GM18508 (cell line): ENCODE results near the gene PLEKHF1.
"Not testable (repeated sequence)": the region's sequence is repeated elsewhere in the genome, so short reads cannot be mapped to it uniquely, and the experiment has no call there.

ENCODE experiments used
- ATAC-seq: cut with Tn5 transposase; IDR thresholded peaks from one replicate; pipeline ENCODE4 v1.9.1; 2021; ENCODE audit warnings: moderate number of reproducible peaks; ENCODE audit not compliant: insufficient read depth, unreplicated experiment

Gene PLEKHF1

DNA sequence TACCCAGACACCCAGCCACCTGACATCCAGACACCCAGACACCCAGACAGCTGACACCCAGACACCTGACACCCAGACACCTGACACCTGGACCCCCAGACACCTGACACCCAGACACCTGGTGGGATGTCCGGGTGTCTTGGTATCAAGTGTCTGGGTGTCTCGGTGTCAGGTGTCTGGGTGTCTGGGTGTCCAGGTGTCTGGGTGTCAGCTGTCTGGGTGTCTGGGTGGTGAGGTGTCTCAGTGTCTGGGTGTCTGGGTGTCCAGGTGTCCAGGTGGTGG, 31.2 kb downstream of the PLEKHF1 start:
- ATAC-seq = no peak

DNA sequence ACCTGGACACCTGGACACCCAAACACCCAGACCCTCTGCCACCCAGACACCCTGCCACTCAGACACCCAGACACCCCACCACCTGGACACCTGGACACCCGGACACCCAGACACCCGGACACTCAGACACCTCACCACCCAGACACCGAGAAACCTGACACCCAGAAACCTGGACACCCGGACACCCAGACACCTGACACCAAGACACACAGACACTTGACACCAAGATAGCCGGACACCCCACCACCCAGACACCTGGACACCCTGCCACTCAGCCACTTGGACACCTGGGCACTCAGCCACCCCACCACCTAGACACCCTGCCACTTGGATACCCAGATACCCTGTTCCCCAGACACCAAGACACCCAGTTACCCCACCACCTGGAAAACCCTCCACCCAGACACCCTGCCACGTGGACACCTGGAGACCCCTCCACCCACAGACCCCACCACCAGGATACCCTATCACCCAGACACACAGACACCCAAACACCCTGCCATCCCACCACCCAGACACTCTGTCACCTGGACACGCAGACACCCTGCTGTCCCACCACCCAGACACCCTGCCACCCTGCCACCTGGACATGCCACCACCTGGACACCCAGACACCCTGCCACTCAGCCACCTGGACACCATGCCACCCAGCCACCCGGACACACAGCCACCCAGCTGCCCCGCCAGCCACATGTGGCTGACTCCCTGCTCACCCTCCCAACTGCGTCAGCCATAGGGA, 32.4 kb downstream of the PLEKHF1 start:
- no peak for ATAC-seq

DNA sequence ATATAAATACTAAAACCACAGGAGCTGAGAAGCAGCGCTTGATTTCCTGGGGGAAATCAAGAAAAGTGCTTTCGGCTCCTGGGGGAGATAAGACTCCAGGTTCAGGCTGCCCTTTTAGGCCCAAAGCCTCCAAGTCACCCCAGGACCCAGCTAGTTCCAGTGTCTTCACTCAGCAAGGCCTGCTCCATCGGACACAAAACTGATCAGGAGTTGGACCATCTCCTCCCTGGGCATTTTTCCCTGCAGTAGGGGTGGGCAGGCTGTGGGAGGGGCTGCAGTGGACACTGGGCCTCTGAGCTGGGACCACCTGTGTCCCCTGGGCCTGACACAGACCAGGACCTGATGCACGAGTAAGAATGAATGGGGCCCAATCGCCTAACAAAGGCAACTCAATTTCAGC, 34.6 kb downstream of the PLEKHF1 start:
- no peak for ATAC-seq

DNA sequence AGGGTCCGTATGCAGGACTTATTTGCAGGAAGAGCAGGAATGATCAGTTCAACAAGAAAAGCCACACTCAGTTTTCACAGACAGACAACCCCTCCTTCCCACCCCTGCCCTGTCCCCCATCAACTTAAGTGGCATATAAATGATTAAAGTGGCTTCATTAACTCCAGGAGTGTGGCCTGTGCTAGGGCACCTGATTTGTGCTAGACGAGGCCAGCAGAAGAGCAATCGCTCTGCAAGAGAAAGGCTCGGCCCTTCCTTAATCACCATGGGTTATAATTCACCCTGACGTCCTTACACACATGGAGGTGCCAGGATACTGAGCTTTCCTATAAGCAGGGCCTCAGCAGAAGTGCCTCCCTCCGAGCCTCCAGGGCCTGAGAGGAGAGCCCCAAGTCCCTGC, 35.2 kb downstream of the PLEKHF1 start:
- no peak for ATAC-seq

DNA sequence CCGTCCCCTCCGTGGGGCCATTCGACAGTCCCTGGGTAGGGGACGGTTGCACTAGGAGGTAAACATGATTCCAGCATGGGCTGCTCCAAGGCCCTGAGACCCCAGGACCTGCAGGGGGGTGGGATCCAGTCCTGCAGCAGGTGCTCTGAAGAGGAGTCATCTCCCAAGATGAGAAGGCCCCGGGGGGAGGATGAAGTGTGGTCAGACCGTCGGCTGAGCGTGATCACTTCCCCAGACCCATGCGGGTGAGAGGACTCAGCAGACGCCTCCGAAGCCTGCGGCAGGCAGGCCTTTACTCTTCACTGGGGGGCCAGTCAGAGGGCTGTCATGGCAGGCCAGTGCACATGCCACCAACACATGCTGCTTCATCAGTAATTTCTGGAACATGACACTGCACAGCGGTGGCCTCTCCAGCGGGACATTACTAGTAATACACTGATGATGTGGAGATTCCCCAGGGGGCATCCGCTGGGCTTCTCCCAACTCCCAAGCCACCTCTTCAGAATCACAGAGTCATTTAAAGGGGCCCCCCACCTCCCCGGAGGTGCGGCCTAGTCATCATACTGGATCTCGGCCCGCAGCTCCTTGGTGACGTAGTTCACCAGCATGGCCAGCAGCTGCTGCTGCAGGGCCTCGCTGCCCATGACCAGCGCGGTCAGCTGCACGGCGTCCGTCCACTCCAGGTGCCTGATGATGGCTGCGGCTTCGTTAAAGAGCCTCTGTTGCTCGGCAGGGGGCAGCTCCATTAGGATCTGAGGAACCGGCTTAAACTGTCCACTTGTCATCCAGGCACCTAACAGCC, 37.1 kb downstream of the PLEKHF1 start:
- no peak for ATAC-seq

DNA sequence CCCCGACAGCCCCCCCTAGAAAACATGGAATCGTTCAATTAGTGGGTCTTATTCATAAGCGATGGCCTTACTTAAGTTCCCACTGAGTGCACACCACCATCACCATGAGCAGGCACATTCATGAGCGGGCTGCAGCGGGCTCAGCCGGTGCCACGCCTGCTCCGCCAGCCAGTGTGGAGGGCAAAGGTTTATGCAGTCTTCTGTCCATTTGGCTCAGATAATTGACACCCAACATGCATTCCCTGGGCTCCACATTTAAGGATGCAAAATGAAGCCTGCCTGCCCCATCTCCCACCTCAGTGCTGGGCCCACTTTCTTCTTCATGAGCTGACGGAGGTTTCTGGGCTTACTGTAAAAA, 37.7 kb downstream of the PLEKHF1 start:
- no peak for ATAC-seq

DNA sequence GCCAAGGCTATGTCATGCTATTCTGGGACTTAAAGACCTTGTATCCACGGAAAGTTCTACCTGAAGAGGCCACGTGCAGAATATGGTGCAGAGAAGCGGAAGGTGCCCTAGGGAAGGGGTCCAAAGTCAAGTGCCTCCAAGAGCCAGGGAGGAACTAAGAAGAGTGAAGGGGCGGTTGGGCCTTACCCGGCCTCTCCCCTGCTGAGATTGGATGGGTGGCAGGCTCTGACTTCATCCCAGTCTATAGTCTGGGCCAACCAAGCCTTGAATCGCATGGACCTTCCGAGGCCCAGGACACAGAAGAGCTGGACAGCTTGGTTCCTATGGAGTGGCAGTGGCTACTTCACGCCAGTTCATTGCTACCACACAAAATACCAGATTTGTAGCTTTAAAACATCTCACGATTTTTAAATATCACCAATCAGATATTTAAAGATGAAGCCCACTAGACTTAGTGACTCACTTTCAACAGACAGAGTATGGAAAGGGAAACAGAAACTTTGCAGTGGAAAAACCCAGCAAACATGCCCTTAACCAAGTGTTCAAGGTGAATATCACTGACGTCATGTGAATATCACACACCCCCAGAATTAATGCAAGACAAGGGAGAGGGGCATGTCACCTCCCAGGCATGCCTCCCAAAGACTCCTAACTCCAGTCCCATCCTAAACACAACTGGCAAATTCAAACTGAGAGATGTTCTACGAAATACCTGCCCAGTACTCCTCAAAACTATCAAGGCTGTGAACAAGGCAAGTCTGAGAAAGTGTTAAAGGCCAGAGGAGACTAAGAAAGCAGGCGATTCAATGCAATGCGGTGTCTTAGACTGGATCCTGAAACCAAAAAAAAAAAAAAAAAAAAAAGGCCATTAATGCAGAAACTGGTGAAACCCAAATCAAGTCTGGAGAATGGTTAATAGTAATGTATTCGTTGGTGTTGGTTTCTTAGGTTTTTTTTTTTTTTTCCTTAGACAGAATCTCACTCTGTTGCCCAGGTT, 39.6 kb downstream of the PLEKHF1 start:
- peak; percentile 65 for ATAC-seq

DNA sequence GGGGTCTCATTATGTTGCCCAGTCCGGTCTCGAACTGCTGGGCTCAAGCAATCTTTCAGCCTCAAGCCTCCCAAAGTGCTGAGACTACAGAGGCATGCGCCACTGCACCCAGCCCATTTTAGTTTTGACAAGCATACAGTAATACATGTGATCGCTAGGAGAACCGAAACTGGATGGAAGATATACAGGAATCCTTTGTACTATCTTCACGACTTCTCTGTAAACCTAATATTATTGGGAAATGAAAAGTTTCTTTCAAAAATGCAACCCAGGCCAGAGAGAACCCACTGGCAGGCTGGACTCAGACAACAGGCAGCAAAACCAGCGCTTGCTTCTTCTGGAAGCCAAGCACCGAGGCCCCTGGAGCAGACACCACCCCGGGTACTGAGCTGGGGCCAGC, 40.4 kb downstream of the PLEKHF1 start:
- no peak for ATAC-seq

DNA sequence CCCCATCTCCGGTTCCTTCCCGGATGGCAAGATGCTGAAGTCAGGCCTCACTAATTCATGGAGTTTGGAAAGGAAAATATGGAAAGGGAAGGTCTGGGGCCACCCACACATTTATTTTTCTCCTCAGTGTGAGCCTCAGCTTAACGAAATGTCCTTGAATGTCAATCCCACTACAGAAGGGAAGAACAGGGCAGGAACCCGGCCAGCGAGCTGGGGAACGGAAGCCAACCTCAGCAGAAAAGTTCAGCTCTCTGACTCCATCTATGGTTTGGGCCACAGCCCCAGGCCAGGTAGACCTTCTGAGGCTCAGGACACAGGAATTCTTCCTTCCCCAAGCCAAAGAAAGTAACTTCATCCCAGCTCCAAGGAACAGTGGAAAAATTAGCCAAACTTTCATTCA, 41.4 kb downstream of the PLEKHF1 start:
- ATAC-seq = no peak

DNA sequence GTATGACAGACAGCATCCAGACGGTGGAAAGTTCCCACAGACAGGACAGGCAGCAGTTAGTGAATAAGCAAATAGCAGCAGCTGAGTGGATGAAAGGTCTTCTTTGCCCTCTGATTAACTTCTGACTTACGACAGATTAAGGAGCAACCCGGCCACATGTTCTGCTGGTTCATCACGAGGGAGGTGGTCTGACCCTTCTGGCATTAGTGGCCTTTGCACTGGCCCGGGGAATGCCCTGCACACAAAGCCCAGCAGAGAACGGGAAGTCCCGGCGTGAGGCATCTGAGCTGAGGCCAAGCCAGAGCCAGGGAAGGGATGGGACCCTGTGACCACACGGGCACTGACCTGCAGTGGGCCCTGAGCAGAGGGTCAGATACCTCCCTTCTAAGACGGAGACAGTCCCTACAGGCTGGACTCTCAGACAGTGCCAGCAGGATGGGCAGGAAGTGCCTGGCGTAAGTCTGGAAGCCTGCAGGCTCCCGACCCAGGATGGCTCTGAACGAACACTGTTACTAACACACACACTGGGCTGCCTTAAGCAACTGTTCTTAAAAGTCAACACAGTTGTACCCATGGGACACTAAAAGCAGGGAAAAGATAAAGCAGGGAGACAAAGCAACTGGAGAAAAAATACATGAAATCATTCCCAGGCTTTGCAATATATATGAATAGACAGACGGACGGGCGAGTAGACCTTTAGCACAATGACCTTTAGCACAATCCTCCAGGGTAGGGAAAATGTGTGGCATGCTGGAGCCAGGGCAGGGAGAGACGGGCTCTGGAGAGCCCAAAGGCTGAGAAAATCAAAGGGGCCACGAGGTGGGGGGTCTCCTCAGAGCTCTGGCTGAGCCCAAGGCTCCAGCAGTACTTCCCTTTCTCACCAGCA, 43.5 kb downstream of the PLEKHF1 start:
- ATAC-seq = no peak

DNA sequence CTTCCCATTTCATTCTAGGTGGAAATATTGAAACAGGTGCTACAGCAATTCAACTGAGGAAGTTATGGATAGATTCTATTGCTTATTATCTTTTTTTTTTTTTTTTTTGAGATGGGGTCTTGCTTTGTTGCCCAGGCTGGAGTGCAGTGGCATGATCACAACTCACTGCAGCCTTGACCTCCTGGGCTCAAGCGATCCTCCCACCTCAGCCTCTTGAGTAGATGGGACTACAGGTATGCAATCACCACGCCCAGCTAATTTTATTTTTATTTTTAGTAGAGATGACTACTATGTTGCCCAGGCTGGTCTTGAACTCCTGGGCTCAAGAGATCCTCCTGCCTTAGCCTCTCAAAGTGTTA, 44.2 kb downstream of the PLEKHF1 start:
- not testable (repeated sequence) for ATAC-seq

DNA sequence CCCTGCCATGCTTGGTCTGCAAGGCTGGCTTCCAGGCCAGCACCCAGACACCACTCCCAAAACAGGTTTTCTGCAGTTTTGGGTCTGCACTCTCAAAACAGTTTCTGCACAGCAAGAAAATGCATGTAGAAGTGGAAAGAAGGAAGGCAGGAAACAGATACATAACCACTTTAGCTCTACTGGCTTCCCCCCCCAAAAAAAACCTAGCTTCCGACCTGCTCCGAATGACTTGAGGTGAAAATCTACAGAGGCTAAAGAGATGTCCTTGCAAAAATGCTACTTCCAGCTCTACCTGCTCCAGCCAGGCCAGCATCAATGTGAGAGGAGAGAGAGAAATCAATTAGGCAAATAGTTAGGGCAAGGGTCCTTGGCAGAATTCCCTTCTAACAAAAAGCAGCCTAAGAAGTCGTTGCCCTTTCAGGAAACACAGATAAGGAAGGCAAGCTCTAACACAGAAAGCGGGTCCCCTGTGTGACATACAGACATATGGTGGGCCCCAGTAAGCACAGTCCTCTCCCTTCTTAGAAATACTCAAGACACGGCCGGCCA, 46.4 kb downstream of the PLEKHF1 start:
- ATAC-seq = no peak

DNA sequence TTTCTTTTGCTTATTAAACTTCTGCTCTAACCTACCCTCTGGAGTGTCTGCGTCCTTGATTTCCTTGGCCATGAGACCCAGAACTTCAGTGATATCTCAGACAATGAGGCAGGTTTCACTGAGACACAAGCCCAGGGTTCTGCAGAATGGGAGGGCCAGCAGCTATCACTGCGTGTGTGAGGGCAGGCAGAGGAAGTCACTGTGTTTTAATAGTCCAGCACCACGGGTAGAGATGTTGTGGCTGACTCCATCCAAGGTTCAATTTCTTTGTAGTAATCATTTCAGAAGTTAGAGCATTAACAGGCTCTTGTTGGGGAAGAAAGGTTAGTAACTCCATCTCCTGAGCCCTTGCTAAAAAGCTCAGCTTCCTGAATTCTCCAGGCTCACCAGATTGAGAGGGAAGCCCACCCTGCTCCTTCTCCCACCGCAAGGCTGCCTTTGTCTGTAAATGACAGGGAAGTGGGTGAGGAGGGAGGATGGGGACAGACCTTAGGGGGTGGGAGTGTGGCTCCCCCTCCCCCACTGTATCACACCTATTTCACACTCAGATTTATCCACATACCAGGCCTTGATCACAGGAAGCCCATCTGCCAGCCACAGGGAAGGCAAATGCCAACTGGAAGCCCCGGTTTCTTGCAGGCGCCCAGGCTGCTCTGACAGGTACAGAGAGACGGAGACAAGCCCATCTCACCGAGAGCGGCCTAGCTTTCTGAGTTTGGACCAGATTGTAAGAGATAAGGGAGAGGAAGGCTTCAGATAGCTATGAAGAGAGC, 47.7 kb downstream of the PLEKHF1 start:
- no peak for ATAC-seq

DNA sequence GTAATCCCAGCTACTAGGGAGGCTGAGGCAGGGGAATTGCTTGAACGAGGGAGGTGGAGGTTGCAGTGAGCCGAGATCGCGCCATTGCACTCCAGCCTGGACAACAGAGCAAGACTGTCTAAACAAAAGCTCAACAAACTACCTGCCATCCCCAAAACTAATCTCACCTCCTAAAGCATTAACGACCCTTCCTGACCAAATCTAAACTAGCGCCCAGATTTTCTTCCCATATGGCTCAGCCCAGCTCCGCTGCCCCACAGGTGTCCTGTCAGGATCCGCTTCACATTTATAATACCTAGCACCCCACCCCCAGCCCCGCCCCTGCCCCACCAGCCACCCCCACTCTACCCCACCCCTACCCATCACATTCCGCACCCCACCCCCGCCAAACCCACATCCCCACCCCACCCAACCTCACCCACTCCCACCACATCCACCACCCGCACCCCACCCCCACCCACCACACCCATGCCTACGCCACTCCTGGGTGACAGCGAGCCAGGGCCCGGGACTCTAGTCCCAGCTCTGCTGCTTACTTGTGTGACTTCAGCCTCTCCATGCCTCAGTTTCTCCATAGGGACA, 49.2 kb downstream of the PLEKHF1 start:
- no peak for ATAC-seq

DNA sequence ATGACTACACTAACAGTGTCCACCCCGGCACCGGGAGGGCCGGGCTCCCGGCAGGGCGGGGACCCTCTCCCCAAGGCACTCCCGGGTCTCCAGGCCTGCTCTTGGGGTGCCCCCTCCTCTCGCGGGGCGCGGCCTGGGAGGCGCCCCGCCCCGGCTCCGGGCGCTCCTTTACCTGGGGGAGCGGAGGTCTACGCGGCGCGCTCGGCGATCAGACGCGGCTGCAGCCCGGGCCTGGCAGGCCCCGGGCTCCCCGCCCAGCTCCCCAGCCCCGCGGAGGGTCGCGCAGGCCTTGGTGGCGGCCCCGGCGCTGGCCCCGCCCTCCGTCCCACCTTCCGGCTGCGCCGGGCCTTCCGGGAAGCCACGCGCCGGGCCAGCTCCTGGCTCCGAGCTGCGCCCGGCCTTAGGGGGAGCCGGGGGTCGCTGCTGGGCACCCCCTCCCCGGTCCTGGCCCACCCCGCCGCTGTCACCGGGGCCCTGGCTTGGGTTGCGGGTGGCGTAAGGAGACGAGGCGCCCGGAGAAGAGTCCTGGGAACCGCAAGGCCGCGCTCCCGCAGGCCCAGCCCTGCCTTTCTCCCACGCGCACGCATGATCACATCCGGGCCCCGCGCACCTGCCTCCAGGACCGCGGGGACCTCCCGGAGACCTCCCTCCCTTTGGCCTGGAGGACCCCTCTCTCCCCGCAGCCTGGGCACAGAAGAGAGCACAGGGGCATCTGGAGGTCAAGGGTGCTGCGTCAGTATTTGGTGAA, 49.9 kb downstream of the PLEKHF1 start, which contains the start of gene C19orf12:
TSS of gene C19orf12 (minus strand) at position 309 of the 748 bp plus-strand sequence. CDS start 6,848 bp downstream, outside the sequence.
- no peak for ATAC-seq

DNA sequence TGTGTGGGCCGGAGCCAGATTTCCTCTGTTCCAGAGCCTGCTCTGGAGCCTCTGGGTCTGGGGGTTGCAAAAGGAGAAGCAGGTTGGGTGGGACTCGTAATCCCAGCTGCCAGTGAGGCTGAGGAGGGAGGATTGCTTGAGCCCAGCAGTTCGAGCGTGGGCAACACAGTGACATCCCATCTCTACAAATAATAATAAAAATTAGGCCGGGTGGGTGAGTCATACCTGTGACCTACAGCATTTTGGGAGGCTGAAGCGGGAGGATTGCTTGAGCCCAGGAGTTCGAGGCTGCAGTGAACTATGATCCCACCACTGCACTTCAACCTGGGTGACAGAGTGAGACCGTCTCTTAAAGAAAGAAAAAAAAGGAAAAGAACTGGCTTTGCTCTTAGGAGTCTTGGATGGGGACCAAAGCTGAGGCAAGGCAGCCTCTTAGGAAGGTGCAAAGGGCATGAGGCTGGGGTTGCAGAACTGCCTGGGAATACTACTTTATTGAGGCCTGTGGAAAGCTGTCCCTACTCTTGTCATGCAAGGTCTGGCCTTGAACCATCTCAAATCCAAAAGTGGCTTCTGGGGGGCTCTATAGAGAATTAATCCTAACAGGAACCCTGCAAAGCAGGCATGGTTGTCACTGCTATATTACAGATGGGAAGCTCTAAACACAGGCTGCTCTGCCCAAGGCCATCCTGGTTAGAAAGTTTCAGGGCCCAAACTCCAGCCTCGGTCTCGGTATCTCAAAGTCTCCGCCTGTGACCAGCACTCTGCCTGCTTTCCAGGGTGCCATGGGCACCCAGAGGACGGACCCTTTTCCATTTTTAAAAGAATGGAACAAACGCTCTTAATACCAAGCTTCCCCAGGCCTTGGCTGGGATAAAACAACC, 50.7 kb downstream of the PLEKHF1 start:
- no peak for ATAC-seq

DNA sequence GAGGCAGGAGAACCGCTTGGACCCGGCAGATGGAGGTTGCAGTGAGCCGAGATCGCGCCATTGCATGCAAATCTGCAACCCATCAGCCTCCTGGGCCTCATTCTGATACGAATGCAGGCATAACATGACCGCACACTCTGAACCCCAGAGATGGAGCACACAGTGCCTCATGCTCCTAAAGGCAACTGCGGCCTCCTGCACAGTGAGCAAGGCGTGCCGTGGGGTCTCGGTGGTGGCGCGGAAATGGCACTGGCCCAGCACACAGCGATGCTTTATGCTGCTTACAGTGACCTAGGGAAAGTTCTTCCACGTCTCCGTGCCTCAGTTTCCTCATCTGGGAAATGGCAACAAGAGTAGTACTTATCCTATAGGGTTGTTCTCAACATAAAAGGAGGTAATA, 51.8 kb downstream of the PLEKHF1 start:
- no peak for ATAC-seq
